ENCODE data around the gene TIMM22. TPM values are rescaled to one million over a fixed set of nuclear protein-coding genes. Genes with fewer than 3 reads are reported as not detected.

Gene TIMM22
- total RNA-seq, 1 experiment from 2014 or later, result 20.0 TPM

- CTCF ChIA-PET, result interaction anchor here (1.0 kb wide), 1 partner anchor 52 kb away, joined by 3 read pairs; no protein-coding TSS in a partner anchor
- intact Hi-C loops (cut with micrococcal nuclease; ENCODE audit: unreplicated experiment), result loop anchor here (10.0 kb wide), 1 partner anchor 50 kb away; no protein-coding TSS in a partner anchor
- H3K27me3 ChIP-seq (replicated peaks; ENCODE audit: insufficient read depth, low read depth, low read length, poor library complexity), result no peaks in the 10 kb centered on the region
- no peak overlapping the region for H3K27ac ChIP-seq (ENCODE audit: low read depth, low read length, poor library complexity, severe bottlenecking)
- BruUV-seq (replicated peaks), result no TSS peak
- no peak for DNase-seq (ENCODE audit: low spot score)
- peaks cover 36% of the 10 kb centered on the region for H3K36me3 ChIP-seq (ENCODE audit: insufficient read depth, low read length, poor library complexity, severe bottlenecking)
- H3K9me3 ChIP-seq (ENCODE audit: low read depth, low read length, poor library complexity, severe bottlenecking), result no peaks in the 10 kb centered on the region
- POLR2A ChIA-PET (ENCODE audit: low non-redundant PET), result no interaction called here
- no peak overlapping the region for H3K4me3 ChIP-seq (ENCODE audit: low read depth, low read length, poor library complexity, severe bottlenecking)
- TF ChIP-seq CTCF (conservative IDR thresholded peaks at IDR 0.05; ENCODE audit: low read depth, low read length) (no peak), EZH2 (IDR thresholded peaks at IDR 0.05; ENCODE audit: borderline replicate concordance, low read depth, low read length, poor library complexity, severe bottlenecking) (no peak)
- peaks cover 13% of the 10 kb centered on the region for H3K4me1 ChIP-seq (ENCODE audit: insufficient read depth, low read length, poor library complexity, severe bottlenecking)
Measured at GRCh38 chr17:1004769-1005295, 7.9 kb downstream of the TIMM22 start.

GRCh38 chr17:1005361-1005946 lies 8.5 kb downstream of the TIMM22 start:
- Histone ChIP-seq H3K9me3 (ENCODE audit: low read depth, low read length, poor library complexity, severe bottlenecking) (no peaks in the 10 kb centered on the region), H3K4me1 (ENCODE audit: insufficient read depth, low read length, poor library complexity, severe bottlenecking) (peaks cover 13% of the 10 kb centered on the region), H3K27ac (ENCODE audit: low read depth, low read length, poor library complexity, severe bottlenecking) (peak overlapping the region; percentile 53), H3K27me3 (replicated peaks; ENCODE audit: insufficient read depth, low read depth, low read length, poor library complexity) (no peaks in the 10 kb centered on the region), H3K4me3 (ENCODE audit: low read depth, low read length, poor library complexity, severe bottlenecking) (no peak overlapping the region), H3K36me3 (ENCODE audit: insufficient read depth, low read length, poor library complexity, severe bottlenecking) (peaks cover 30% of the 10 kb centered on the region)
- TF ChIP-seq CTCF (conservative IDR thresholded peaks at IDR 0.05; ENCODE audit: low read depth, low read length), result no peak
- TF ChIP-seq EZH2 (IDR thresholded peaks at IDR 0.05; ENCODE audit: borderline replicate concordance, low read depth, low read length, poor library complexity, severe bottlenecking), result no peak
- POLR2A ChIA-PET (ENCODE audit: low non-redundant PET), result interaction anchor here (0.5 kb wide), 1 partner anchor 114 kb away, joined by 3 read pairs; no protein-coding TSS in a partner anchor
- CTCF ChIA-PET, result interaction anchor here (1.0 kb wide), 1 partner anchor 51 kb away, joined by 3 read pairs; no protein-coding TSS in a partner anchor
- intact Hi-C loops (cut with micrococcal nuclease; ENCODE audit: unreplicated experiment), result loop anchor here (10.0 kb wide), 1 partner anchor 49 kb away; no protein-coding TSS in a partner anchor
- no TSS peak for BruUV-seq (replicated peaks)
- DNase-seq (ENCODE audit: low spot score), result peak; percentile 72

GRCh38 chr17:1006054-1006453 lies 9.1 kb downstream of the TIMM22 start:
- CTCF ChIA-PET, result no interaction called here
- BruUV-seq (replicated peaks), result no TSS peak
- H3K27ac ChIP-seq (ENCODE audit: low read depth, low read length, poor library complexity, severe bottlenecking), result peak overlapping the region; percentile 53

More at GRCh38 chr17:1006054-1006453, 9.1 kb downstream of the TIMM22 start:
- H3K36me3 ChIP-seq (ENCODE audit: insufficient read depth, low read length, poor library complexity, severe bottlenecking), result peaks cover 24% of the 10 kb centered on the region
- intact Hi-C loops (cut with micrococcal nuclease; ENCODE audit: unreplicated experiment), result loop anchor here (10.0 kb wide), 1 partner anchor 49 kb away; no protein-coding TSS in a partner anchor
- TF ChIP-seq CTCF (conservative IDR thresholded peaks at IDR 0.05; ENCODE audit: low read depth, low read length) (no peak), EZH2 (IDR thresholded peaks at IDR 0.05; ENCODE audit: borderline replicate concordance, low read depth, low read length, poor library complexity, severe bottlenecking) (no peak)
- H3K4me1 ChIP-seq (ENCODE audit: insufficient read depth, low read length, poor library complexity, severe bottlenecking), result peaks cover 13% of the 10 kb centered on the region
- H3K4me3 ChIP-seq (ENCODE audit: low read depth, low read length, poor library complexity, severe bottlenecking), result no peak overlapping the region
- H3K27me3 ChIP-seq (replicated peaks; ENCODE audit: insufficient read depth, low read depth, low read length, poor library complexity), result no peaks in the 10 kb centered on the region
- no peaks in the 10 kb centered on the region for H3K9me3 ChIP-seq (ENCODE audit: low read depth, low read length, poor library complexity, severe bottlenecking)
- DNase-seq (ENCODE audit: low spot score), result no peak
- POLR2A ChIA-PET (ENCODE audit: low non-redundant PET), result no interaction called here

All from A673 (cell line).